ENCODE measurements around the gene RRP7A. TPM values are rescaled to one million over a fixed set of nuclear protein-coding genes. Genes with fewer than 3 reads are reported as not detected.
A peak's percentile ranks its signal among the peaks of the same experiment; 100 is the strongest.
"Not testable (repeated sequence)": the region's sequence is repeated elsewhere in the genome, so short reads cannot be mapped to it uniquely, and the experiment has no call there.

RRP7A gene
- total RNA-seq, 1 donor from 2014 or later: 150 TPM

DNA sequence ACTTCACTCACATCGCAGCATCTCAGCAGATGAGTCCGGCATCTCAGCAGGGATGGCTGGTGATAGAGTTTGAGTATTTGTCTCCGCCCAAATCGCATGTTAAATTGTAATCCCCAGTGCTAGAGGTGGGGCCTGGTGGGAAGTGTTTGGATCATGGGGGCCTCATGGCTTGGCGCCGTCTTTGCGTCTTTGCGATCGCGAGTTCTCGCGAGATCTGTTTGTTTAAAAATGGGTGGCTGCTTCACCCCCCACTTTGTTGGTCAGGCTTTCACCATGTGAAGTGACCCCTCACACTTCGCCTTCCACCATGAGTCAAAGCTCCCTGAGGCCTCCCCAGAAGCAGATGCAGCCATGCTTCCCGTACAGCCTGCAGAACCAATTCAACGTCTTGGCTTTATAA is 3.0 kb upstream of the RRP7A start:
- no peak for DNase-seq
- no peak overlapping the region for H3K4me3 Mint-ChIP-seq
- no peak overlapping the region for H3K27ac Mint-ChIP-seq
- peaks cover 11% of the 10 kb centered on the region for H3K4me1 Mint-ChIP-seq
- no peaks in the 10 kb centered on the region for H3K9me3 Mint-ChIP-seq
- intact Hi-C loops (cut with micrococcal nuclease): no loop called here
- H3K36me3 Mint-ChIP-seq (ENCODE audit: low read depth): peaks cover 3% of the 10 kb centered on the region
- H3K27me3 Mint-ChIP-seq: peaks cover 4% of the 10 kb centered on the region

GRCh38 chr22:42521228-42521546 is 1.6 kb upstream of the RRP7A start:
- Mint-ChIP-seq H3K27ac (peak overlapping the region; percentile 56), H3K4me1 (peaks cover 11% of the 10 kb centered on the region), H3K4me3 (no peak overlapping the region), H3K36me3 (ENCODE audit: low read depth) (peaks cover 10% of the 10 kb centered on the region), H3K9me3 (no peaks in the 10 kb centered on the region), H3K27me3 (no peaks in the 10 kb centered on the region)
- intact Hi-C loops (cut with micrococcal nuclease): no loop called here
- DNase-seq: no peak

DNA sequence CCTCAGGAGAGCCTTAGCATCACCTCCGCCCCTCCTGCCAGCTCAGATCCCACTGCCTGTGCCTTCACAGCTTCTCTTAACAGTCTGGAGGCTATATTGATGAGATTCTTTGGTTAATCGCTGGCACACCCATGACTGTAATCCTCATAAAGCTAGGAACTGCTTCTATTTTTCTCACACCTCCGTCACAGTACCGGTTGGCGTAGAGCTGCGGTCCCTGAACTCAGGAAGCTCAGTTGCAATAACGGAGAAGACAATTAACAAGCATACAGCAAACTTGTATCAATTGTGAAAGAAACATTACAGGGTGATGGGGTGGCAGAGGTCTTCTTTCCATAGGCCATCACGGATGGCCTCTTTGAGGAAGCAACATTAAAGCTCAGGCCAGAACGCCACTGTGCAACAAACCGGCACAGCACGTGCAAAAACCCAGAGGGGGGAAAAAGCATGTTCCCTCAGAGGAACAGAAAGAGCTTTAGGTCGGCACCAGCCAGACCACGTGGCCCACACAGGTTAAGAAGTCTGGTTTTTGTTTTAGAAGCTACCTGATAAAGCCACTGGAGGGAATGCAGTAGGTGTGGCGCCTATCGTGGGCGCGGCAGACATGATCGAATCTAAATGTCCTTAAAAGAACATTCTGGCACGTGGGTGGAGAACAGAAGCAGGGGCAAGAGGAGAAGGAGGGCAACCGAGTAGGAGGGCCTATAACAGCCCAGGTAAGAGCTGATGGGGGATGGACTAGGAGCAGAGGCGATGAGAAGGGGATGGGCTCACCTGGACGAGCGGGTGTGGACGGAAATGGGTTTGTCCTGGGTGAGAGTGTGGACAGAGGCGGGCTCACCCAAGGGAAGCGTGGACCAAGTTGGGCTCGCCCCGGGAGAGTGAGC is 715 bp downstream of the RRP7A start:
- intact Hi-C loops (cut with micrococcal nuclease); DNase-seq; H3K9me3 Mint-ChIP-seq; H3K27me3 Mint-ChIP-seq: not testable (repeated sequence)
- H3K4me3 Mint-ChIP-seq: peak overlapping the region; percentile 98
- peak overlapping the region; percentile 97 for H3K27ac Mint-ChIP-seq
- peaks cover 16% of the 10 kb centered on the region for H3K36me3 Mint-ChIP-seq (ENCODE audit: low read depth)
- H3K4me1 Mint-ChIP-seq: peaks cover 11% of the 10 kb centered on the region

DNA sequence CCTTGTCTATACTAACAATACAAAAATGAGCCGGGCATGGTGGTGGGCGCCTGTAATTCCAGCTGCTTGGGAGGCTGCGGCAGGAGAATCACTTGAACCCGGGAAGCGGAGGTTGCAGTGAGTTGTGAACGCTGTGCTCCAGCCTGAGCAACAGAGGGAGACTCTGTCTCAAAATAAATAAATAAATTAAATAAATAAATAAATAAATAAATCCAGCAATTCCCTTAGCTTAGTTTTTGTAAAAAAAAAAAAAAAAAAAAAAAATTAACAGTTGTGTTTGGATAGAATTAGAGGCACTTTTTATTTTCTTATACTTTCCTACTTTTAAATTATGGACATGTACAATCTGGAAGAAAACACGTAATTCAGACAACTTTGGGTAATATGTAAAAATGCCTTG is 2.5 kb downstream of the RRP7A start:
- Mint-ChIP-seq H3K4me1 (peaks cover 11% of the 10 kb centered on the region), H3K36me3 (ENCODE audit: low read depth) (peaks cover 19% of the 10 kb centered on the region)
- H3K9me3 Mint-ChIP-seq; DNase-seq; H3K27ac Mint-ChIP-seq; intact Hi-C loops (cut with micrococcal nuclease); H3K27me3 Mint-ChIP-seq; H3K4me3 Mint-ChIP-seq: not testable (repeated sequence)

DNA sequence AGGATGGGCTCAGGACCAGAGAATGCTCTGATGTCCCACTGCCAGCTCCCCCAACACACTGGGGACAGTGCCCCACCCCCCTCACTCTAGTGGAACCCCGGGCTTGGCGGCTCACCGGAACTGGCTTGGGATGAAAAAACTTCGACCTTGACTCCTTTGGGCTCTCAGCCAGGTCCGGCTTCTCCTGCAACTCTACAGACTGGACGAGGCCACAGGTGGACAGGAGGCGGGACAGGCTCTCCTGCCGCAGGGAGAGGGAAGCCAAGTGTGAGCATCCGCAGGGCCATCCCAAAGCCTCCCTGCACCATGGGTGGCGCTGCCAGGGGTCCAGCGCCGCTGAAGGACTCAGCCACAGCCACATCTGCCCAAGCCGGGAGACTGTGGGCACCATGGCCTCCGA is 3.7 kb downstream of the RRP7A start:
- intact Hi-C loops (cut with micrococcal nuclease): no loop called here
- H3K36me3 Mint-ChIP-seq (ENCODE audit: low read depth): peaks cover 22% of the 10 kb centered on the region
- DNase-seq: no peak
- no peaks in the 10 kb centered on the region for H3K9me3 Mint-ChIP-seq
- no peak overlapping the region for H3K27ac Mint-ChIP-seq
- H3K4me3 Mint-ChIP-seq: no peak overlapping the region
- H3K27me3 Mint-ChIP-seq: no peaks in the 10 kb centered on the region
- peaks cover 13% of the 10 kb centered on the region for H3K4me1 Mint-ChIP-seq

DNA sequence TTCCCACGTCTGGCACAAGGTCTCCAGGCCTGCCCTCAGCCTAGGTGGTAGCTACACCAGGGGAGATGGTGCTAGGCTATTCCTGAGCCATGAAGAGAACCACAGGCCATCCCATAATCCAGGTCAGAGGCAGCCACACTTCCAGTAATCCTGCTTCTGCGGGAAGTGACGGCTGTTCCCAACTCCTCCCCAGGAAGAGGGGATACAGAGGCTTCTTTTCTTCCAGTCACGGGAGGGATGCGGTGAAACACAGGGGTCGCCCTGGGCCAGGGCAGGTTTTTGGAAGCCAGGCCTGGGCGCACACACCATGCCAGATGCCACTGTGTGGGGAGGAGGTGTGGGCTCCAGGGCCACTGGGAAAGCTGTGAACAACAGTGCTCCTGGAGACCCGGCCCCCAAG is 4.3 kb downstream of the RRP7A start:
- H3K4me3 Mint-ChIP-seq; DNase-seq; intact Hi-C loops (cut with micrococcal nuclease); H3K9me3 Mint-ChIP-seq; H3K27me3 Mint-ChIP-seq; H3K27ac Mint-ChIP-seq: not testable (repeated sequence)
- H3K36me3 Mint-ChIP-seq (ENCODE audit: low read depth): peaks cover 24% of the 10 kb centered on the region
- H3K4me1 Mint-ChIP-seq: peaks cover 12% of the 10 kb centered on the region

- H3K4me1 Mint-ChIP-seq; H3K9me3 Mint-ChIP-seq; H3K27ac Mint-ChIP-seq; H3K27me3 Mint-ChIP-seq; DNase-seq; intact Hi-C loops (cut with micrococcal nuclease); H3K4me3 Mint-ChIP-seq: not testable (repeated sequence)
- peaks cover 24% of the 10 kb centered on the region for H3K36me3 Mint-ChIP-seq (ENCODE audit: low read depth)
Observed at GRCh38 chr22:42514331-42514730, 5.3 kb downstream of the RRP7A start.

- H3K4me3 Mint-ChIP-seq; intact Hi-C loops (cut with micrococcal nuclease); H3K27ac Mint-ChIP-seq; DNase-seq; H3K4me1 Mint-ChIP-seq; H3K9me3 Mint-ChIP-seq; H3K27me3 Mint-ChIP-seq: not testable (repeated sequence)
- H3K36me3 Mint-ChIP-seq (ENCODE audit: low read depth): peaks cover 21% of the 10 kb centered on the region
Observed at GRCh38 chr22:42512273-42512990, 7.2 kb downstream of the RRP7A start.

GRCh38 chr22:42511401-42511891 is 8.2 kb downstream of the RRP7A start:
- DNase-seq: no peak
- Mint-ChIP-seq H3K27ac (no peak overlapping the region), H3K4me3 (no peak overlapping the region), H3K36me3 (ENCODE audit: low read depth) (peaks cover 17% of the 10 kb centered on the region), H3K27me3 (no peaks in the 10 kb centered on the region), H3K9me3 (no peaks in the 10 kb centered on the region), H3K4me1 (peaks cover 2% of the 10 kb centered on the region)
- intact Hi-C loops (cut with micrococcal nuclease): no loop called here

GRCh38 chr22:42509548-42509947 is 10.0 kb downstream of the RRP7A start:
- intact Hi-C loops (cut with micrococcal nuclease): no loop called here
- H3K4me1 Mint-ChIP-seq: peaks cover 2% of the 10 kb centered on the region
- no peak overlapping the region for H3K4me3 Mint-ChIP-seq
- H3K27me3 Mint-ChIP-seq: no peaks in the 10 kb centered on the region
- no peaks in the 10 kb centered on the region for H3K9me3 Mint-ChIP-seq
- peaks cover 13% of the 10 kb centered on the region for H3K36me3 Mint-ChIP-seq (ENCODE audit: low read depth)
- DNase-seq: no peak
- no peak overlapping the region for H3K27ac Mint-ChIP-seq

- H3K27ac Mint-ChIP-seq; intact Hi-C loops (cut with micrococcal nuclease); H3K4me3 Mint-ChIP-seq: not testable (repeated sequence)
Observed at GRCh38 chr22:42508975-42509364, 10.6 kb downstream of the RRP7A start.

DNA sequence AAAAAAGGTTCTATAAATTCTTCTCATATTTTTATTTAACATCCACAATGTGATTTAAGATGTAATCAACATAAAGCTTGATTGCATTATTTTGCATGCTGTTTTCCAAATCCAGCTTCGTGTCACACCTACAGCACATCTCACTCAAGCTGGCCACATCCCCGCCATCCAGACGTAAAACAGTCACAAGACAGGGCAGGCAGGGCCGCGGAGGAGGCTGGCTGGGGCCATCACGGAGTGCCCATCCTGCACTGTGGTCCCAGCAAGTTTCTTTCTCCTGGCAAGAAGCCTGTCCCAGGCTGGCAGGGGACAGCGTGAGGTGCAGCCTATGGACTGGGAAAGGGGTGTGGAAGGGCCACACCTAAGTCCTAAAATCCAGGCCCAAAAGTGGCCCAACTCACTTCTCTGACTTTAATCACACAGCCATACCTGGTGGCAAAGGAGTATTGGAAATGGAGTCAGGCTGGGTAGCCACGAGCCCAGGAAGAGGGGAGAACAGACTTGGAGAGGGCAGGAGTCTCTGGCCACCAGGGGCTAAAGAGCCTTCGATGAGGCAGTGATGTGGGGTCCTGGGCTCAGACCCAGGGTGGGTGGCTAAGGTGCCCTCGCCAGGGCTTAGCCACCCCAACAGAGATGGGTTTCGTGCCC is 11.1 kb downstream of the RRP7A start:
- H3K27ac Mint-ChIP-seq; DNase-seq; H3K27me3 Mint-ChIP-seq; H3K4me1 Mint-ChIP-seq; intact Hi-C loops (cut with micrococcal nuclease); H3K4me3 Mint-ChIP-seq; H3K9me3 Mint-ChIP-seq; H3K36me3 Mint-ChIP-seq (ENCODE audit: low read depth): not testable (repeated sequence)

More at GRCh38 chr22:42508975-42509364, 10.6 kb downstream of the RRP7A start:
- not testable (repeated sequence) for H3K9me3 Mint-ChIP-seq; H3K4me1 Mint-ChIP-seq; DNase-seq; H3K27me3 Mint-ChIP-seq; H3K36me3 Mint-ChIP-seq (ENCODE audit: low read depth)

- Mint-ChIP-seq H3K4me3 (peak overlapping the region; percentile 69), H3K27ac (no peak overlapping the region)
Observed at GRCh38 chr22:42500836-42501179, 18.8 kb downstream of the RRP7A start.

More at GRCh38 chr22:42500836-42501179, 18.8 kb downstream of the RRP7A start:
- intact Hi-C loops (cut with micrococcal nuclease): no loop called here
- H3K9me3 Mint-ChIP-seq: no peaks in the 10 kb centered on the region
- peaks cover 16% of the 10 kb centered on the region for H3K4me1 Mint-ChIP-seq
- no peaks in the 10 kb centered on the region for H3K36me3 Mint-ChIP-seq (ENCODE audit: low read depth)
- no peak for DNase-seq
- H3K27me3 Mint-ChIP-seq: no peaks in the 10 kb centered on the region
